ENCODE results near the gene RHBDF1. TPM values are rescaled to one million over a fixed set of nuclear protein-coding genes. Genes with fewer than 3 reads are reported as not detected.
"Not testable (repeated sequence)": the region's sequence is repeated elsewhere in the genome, so short reads cannot be mapped to it uniquely, and the experiment has no call there.

Gene RHBDF1
- total and polyA plus RNA-seq, 8 donors = 33.4 to 50.0 (median 39.7) TPM

GRCh38 chr16:53346-54236 lies 18.8 kb downstream of the RHBDF1 start, which contains the start of the genes POLR3K and SNRNP25:
Gene POLR3K, minus strand, starts transcription at chr16:53608. Its CDS starts 22 bp downstream, at chr16:53586.
Gene SNRNP25, plus strand, starts transcription at chr16:53828. Its CDS starts 189 bp downstream, at chr16:54017.
- ATAC-seq (peak; percentile 98), DNase-seq (peak; percentile 95 to 99 (median 98))
- Histone ChIP-seq H3K27me3 (no peaks in the 10 kb centered on the region), H3K9me3 (no peaks in the 10 kb centered on the region), H3K4me1 (peaks cover 3 to 36% of the 10 kb centered on the region in 2 donors), H3K4me3 (peak within 1 kb of the TSS; percentile 88 to 95), H3K36me3 (peaks cover 0 to 46% of the 10 kb centered on the region in 2 donors), H3K27ac (peak within 1 kb of the TSS; percentile 33 to 77)
- no peak for TF ChIP-seq CTCF (IDR thresholded peaks at IDR 0.05)
- intact Hi-C loops (cut with DNase I) = no loop called here

- H3K9me3 ChIP-seq = no peaks in the 10 kb centered on the region
- no peak overlapping the region for H3K4me3 ChIP-seq
- no peak for ATAC-seq
- H3K27ac ChIP-seq = no peak overlapping the region
- DNase-seq = no peak
- TF ChIP-seq CTCF (IDR thresholded peaks at IDR 0.05) = no peak
- peaks cover 0 to 40% of the 10 kb centered on the region in 2 donors for H3K36me3 ChIP-seq
- no peaks in the 10 kb centered on the region for H3K27me3 ChIP-seq
- peaks cover 3 to 36% of the 10 kb centered on the region in 2 donors for H3K4me1 ChIP-seq
- intact Hi-C loops (cut with DNase I) = no loop called here
Observed at GRCh38 chr16:50769-51591, 21.5 kb downstream of the RHBDF1 start.

GRCh38 chr16:47234-47633 lies 25.2 kb downstream of the RHBDF1 start:
- intact Hi-C loops (cut with DNase I) = no loop called here
- Histone ChIP-seq H3K27me3 (no peaks in the 10 kb centered on the region), H3K9me3 (no peaks in the 10 kb centered on the region), H3K4me1 (peaks cover 3 to 16% of the 10 kb centered on the region in 2 donors), H3K36me3 (peaks cover 0 to 64% of the 10 kb centered on the region in 2 donors), H3K27ac (no peak overlapping the region), H3K4me3 (no peak overlapping the region)
- DNase-seq = no peak
- no peak for ATAC-seq
- no peak for TF ChIP-seq CTCF (IDR thresholded peaks at IDR 0.05)

GRCh38 chr16:46510-46909 lies 25.9 kb downstream of the RHBDF1 start:
- H3K9me3 ChIP-seq; DNase-seq; H3K4me1 ChIP-seq; H3K4me3 ChIP-seq; ATAC-seq; H3K27me3 ChIP-seq; intact Hi-C loops (cut with DNase I); H3K27ac ChIP-seq: not testable (repeated sequence)
- peaks cover 0 to 68% of the 10 kb centered on the region in 2 donors for H3K36me3 ChIP-seq

- peaks cover 0 to 60% of the 10 kb centered on the region in 2 donors for H3K36me3 ChIP-seq
- H3K4me3 ChIP-seq = no peak overlapping the region
- no peaks in the 10 kb centered on the region for H3K9me3 ChIP-seq
- no peak overlapping the region for H3K27ac ChIP-seq
- no peaks in the 10 kb centered on the region for H3K27me3 ChIP-seq
- TF ChIP-seq CTCF (IDR thresholded peaks at IDR 0.05) = no peak
- DNase-seq (no peak), ATAC-seq (no peak)
- H3K4me1 ChIP-seq = no peaks in the 10 kb centered on the region
- intact Hi-C loops (cut with DNase I) = no loop called here
Observed at GRCh38 chr16:45454-45853, 27.0 kb downstream of the RHBDF1 start.

All from left lung (tissue), 10 donors.